Prostate gland (tissue), 2 donors: ENCODE results near the gene CDKN2A. TPM values are rescaled to one million over a fixed set of nuclear protein-coding genes. Genes with fewer than 3 reads are reported as not detected.

ENCODE experiments used
- DNase-seq: peaks from one replicate; pipeline ENCODE4 v3.0.0-alpha.2; 2019; ENCODE audit warnings: low spot score
- H3K27ac ChIP-seq, 2 donors: fragments of 200-600 bp; sonication (generic); 2 replicates each; pipeline ENCODE4 v1.5.1; 2017 to 2019
- H3K27me3 ChIP-seq: fragments of 200-600 bp; sonication (generic); replicated peaks from 2 replicates; pipeline ENCODE4 v1.5.1; 2019; ENCODE audit not compliant: insufficient read depth
- H3K36me3 ChIP-seq, 2 donors: fragments of 200-600 bp; sonication (generic); 1 replicate in 1 of 2; 2 replicates in 1 of 2; pipeline versions ENCODE4 v1.5.1 to v1.8.1; 2017 to 2019
- H3K4me1 ChIP-seq: fragments of 200-600 bp; sonication (generic); replicated peaks from 2 replicates; pipeline ENCODE4 v1.5.1; 2019
- H3K4me3 ChIP-seq, 2 donors: fragments of 200-600 bp; sonication (generic); 2 replicates each; pipeline ENCODE4 v1.5.1; 2017 to 2019
- H3K9me3 ChIP-seq: fragments of 200-600 bp; sonication (generic); 2 replicates; pipeline ENCODE4 v1.5.1; 2017
- CTCF ChIP-seq, 4 experiments: fragments of 200-600 bp in 2 of 4; fragments of 450-650 bp in 2 of 4; sonication (generic) in 2 of 4; IDR thresholded peaks; 1 replicate in 3 of 4; 2 replicates in 1 of 4; pipeline ENCODE4 v1.5.1; 2016 to 2019; ENCODE audit warnings: antibody characterized with exemption in 4 of 4, mild to moderate bottlenecking in 2 of 4, moderate library complexity in 2 of 4
- POLR2A ChIP-seq: fragments of 450-650 bp; IDR thresholded peaks from one replicate; pipeline ENCODE4 v1.6.1; 2016; ENCODE audit warnings: antibody characterized with exemption, mild to moderate bottlenecking
- POLR2AphosphoS5 ChIP-seq: sonication (generic); formaldehyde crosslinking; IDR thresholded peaks from one replicate; pipeline ENCODE4 v1.6.1; 2017; ENCODE audit warnings: antibody characterized with exemption
- WGBS: methylation state at CpG from one replicate; pipeline ENCODE4 v1.1.5; 2018; 5-methylcytosine and 5-hydroxymethylcytosine counted together
- intact Hi-C: fragments of 100-400 bp; cut with DNase I; formaldehyde crosslinking; loops from one replicate; pipeline ENCODE4 v1.14.2; 2022
- total RNA-seq, 2 donors: library from RNA; depleted of rRNA; stranded (reverse); fragments of >200 nt; gene quantifications; one replicate each; pipeline ENCODE4 v1.1.0, GENCODE V29; 2016

Gene CDKN2A
- total RNA-seq, 2 donors from 2014 or later = 0.55 to 4.5 TPM

GRCh38 chr9:22005021-22005701 is 11.0 kb upstream of the CDKN2A start:
- TF ChIP-seq POLR2AphosphoS5 (no peak), POLR2A (no peak), CTCF (IDR thresholded peaks at IDR 0.05) (no peak)
- Histone ChIP-seq H3K4me1 (no peaks in the 10 kb centered on the region), H3K27ac (no peak overlapping the region), H3K9me3 (no peaks in the 10 kb centered on the region), H3K4me3 (no peak overlapping the region), H3K27me3 (peaks cover 8% of the 10 kb centered on the region), H3K36me3 (no peaks in the 10 kb centered on the region)
- DNase-seq = no peak
- WGBS = 39% methylated on average over 25 of the region's 25 CpGs
- intact Hi-C loops = loop anchor here (5.0 to 10.0 kb wide), 2 partner anchors 193 to 670 kb away; partner anchors contain the start of gene KLHL9

DNA sequence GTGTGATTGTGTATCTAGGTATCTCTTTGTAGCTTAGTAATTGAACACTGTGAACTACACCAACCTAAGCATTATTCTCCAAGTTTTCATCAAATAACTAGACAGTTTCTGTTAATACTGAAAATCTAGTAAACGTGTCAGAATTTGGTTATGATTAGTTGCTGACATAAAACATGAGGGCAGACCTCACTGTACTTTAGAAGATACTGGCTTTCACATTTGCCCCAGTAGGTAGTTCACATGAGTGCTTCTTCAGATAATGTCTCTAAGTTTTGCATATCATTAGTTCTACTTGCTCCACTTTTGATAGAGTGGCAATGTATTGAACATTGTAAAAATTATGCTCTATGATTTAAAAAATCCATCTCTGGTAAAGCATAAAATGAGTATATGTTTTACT is 7.8 kb upstream of the CDKN2A start:
- Histone ChIP-seq H3K9me3 (no peaks in the 10 kb centered on the region), H3K4me3 (no peak overlapping the region), H3K4me1 (no peaks in the 10 kb centered on the region), H3K27me3 (peaks cover 8% of the 10 kb centered on the region), H3K36me3 (no peaks in the 10 kb centered on the region), H3K27ac (no peak overlapping the region)
- intact Hi-C loops = loop anchor here (10.0 kb wide), 1 partner anchor 667 kb away; the partner anchor contains the start of gene KLHL9
- no peak for TF ChIP-seq CTCF (IDR thresholded peaks at IDR 0.05)
- TF ChIP-seq POLR2A = no peak
- TF ChIP-seq POLR2AphosphoS5 = no peak
- 53% methylated on average over 1 of the region's 1 CpG for WGBS
- DNase-seq = no peak

GRCh38 chr9:21998026-21998425 is 3.8 kb upstream of the CDKN2A start:
- Histone ChIP-seq H3K4me1 (no peaks in the 10 kb centered on the region), H3K27me3 (no peaks in the 10 kb centered on the region), H3K9me3 (no peaks in the 10 kb centered on the region), H3K27ac (no peak overlapping the region), H3K4me3 (no peak overlapping the region), H3K36me3 (no peaks in the 10 kb centered on the region)
- DNase-seq = no peak
- no peak for TF ChIP-seq POLR2AphosphoS5
- WGBS = 76% methylated on average over 2 of the region's 2 CpGs
- intact Hi-C loops = no loop called here

DNA sequence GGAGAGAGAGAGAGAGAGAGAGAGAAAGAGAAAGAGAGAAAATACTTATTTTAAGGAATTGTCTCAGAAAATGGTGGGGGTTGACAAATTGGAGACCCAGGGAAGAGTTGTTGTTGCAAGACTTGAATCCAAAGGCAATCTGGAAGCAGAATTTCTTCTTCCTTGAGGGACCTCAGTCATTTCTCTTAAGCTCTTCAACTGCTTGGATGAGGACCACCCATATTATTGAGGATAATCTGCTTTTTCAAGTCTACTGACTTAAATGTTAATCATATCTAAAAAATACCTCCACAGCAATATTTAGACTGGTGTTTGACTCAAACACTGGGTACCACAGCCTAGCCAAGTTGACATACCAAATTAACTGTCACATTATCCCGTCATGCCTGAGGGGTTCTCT is 3.3 kb upstream of the CDKN2A start:
- H3K27me3 ChIP-seq = no peaks in the 10 kb centered on the region
- intact Hi-C loops = no loop called here
- WGBS = 83% methylated on average over 1 of the region's 1 CpG

GRCh38 chr9:21996858-21997257 is 2.7 kb upstream of the CDKN2A start:
- no peak overlapping the region for H3K4me3 ChIP-seq
- H3K27me3 ChIP-seq = no peaks in the 10 kb centered on the region
- no peaks in the 10 kb centered on the region for H3K36me3 ChIP-seq
- H3K4me1 ChIP-seq = no peaks in the 10 kb centered on the region
- no peak for TF ChIP-seq POLR2A
- no peak for TF ChIP-seq CTCF (IDR thresholded peaks at IDR 0.05)
- no peak for TF ChIP-seq POLR2AphosphoS5
- H3K27ac ChIP-seq = no peak overlapping the region
- no peak for DNase-seq
- no peaks in the 10 kb centered on the region for H3K9me3 ChIP-seq
- 73% methylated on average over 5 of the region's 5 CpGs for WGBS
- intact Hi-C loops = no loop called here

More for the DNA sequence above, 3.3 kb upstream of the CDKN2A start:
- H3K9me3 ChIP-seq = no peaks in the 10 kb centered on the region
- no peaks in the 10 kb centered on the region for H3K36me3 ChIP-seq
- no peak for TF ChIP-seq CTCF (IDR thresholded peaks at IDR 0.05)
- no peak for TF ChIP-seq POLR2A
- no peak for TF ChIP-seq POLR2AphosphoS5
- no peak for DNase-seq
- H3K4me3 ChIP-seq = no peak overlapping the region
- H3K4me1 ChIP-seq = no peaks in the 10 kb centered on the region
- no peak overlapping the region for H3K27ac ChIP-seq
